IPS-20b (cell line): Measurements from ENCODE around the gene BTBD1.

Experiments
- H3K27ac ChIP-seq: one replicate; pipeline ENCODE4 v1.5.1; 2013; ENCODE audit warnings: low read length
- H3K27me3 ChIP-seq: 2 replicates; pipeline ENCODE4 v1.6.1; 2013; ENCODE audit warnings: mild to moderate bottlenecking, low read length, inconsistent platforms; ENCODE audit not compliant: insufficient read depth
- H3K36me3 ChIP-seq: 2 replicates; pipeline ENCODE4 v1.6.1; 2013; ENCODE audit warnings: low read depth, mild to moderate bottlenecking, inconsistent platforms, low read length, moderate library complexity; ENCODE audit not compliant: insufficient read depth
- H3K4me1 ChIP-seq: 2 replicates; pipeline ENCODE4 v1.6.1; 2013; ENCODE audit warnings: mild to moderate bottlenecking, control low read depth, inconsistent platforms, low read length, moderate library complexity; ENCODE audit not compliant: insufficient read depth
- H3K4me3 ChIP-seq: 2 replicates; pipeline ENCODE4 v1.5.1; 2013; ENCODE audit warnings: mild to moderate bottlenecking, low read length, inconsistent platforms
- H3K9ac ChIP-seq: 2 replicates; pipeline ENCODE4 v1.6.1; 2013; ENCODE audit warnings: low read depth, mild to moderate bottlenecking, inconsistent platforms, low read length, moderate library complexity
- H3K9me3 ChIP-seq: 2 replicates; pipeline ENCODE4 v1.6.1; 2013; ENCODE audit warnings: mild to moderate bottlenecking, low read depth, low read length, inconsistent platforms; ENCODE audit not compliant: insufficient read depth

Gene BTBD1

DNA sequence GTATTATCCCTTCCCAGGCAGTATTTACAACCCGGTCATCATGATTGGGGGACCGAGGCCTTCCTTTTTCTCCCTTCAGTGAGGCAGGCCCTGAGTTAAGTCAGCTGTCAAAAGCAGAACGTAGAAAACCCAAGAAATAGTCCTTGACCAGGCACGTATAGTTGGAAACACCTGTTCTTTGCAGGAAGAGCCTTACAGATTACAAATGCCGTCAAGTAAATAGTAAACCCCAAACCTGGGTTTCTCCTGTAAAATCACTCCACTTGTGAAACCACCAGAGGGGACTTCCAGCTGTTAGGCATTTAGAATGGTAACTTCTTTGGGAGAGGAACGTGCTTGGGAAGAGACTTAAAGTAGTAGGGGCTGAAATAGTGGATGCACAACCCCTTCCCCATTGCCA, 1.0 kb upstream of the BTBD1 start:
- Histone ChIP-seq H3K27me3 (no peaks in the 10 kb centered on the region), H3K27ac (peak overlapping the region; percentile 13), H3K9me3 (peaks cover 7% of the 10 kb centered on the region), H3K4me3 (no peak overlapping the region), H3K4me1 (peaks cover 22% of the 10 kb centered on the region; the same call in 1 of the 2 replicates), H3K36me3 (no peaks in the 10 kb centered on the region), H3K9ac (peak overlapping the region; percentile 89; the same call in 1 of the 2 replicates)

DNA sequence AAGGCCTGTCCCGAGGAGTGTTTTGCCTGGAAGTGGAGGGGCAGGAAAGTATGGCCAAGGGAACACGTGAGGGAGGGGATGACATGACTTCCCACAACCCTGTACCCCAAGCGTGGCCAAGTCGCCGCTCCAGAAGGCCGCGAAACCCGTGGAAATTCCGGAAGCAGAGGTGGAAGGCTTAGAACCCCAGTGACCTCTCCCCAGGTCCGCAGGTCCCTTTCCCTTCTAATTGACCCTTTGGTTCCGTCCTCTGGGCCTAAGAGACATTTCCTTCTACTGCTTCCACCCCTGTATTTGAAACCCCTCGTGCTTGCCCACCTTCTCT, 548 bp upstream of the BTBD1 start:
- Histone ChIP-seq H3K27me3 (no peaks in the 10 kb centered on the region), H3K4me3 (peak overlapping the region; percentile 85; the same call in 1 of the 2 replicates), H3K4me1 (peaks cover 22% of the 10 kb centered on the region; the same call in 1 of the 2 replicates), H3K9me3 (peaks cover 5% of the 10 kb centered on the region; the same call in 1 of the 2 replicates), H3K27ac (peak overlapping the region; percentile 13), H3K36me3 (no peaks in the 10 kb centered on the region; the same call in 1 of the 2 replicates), H3K9ac (peak overlapping the region; percentile 89; the same call in 1 of the 2 replicates)

DNA sequence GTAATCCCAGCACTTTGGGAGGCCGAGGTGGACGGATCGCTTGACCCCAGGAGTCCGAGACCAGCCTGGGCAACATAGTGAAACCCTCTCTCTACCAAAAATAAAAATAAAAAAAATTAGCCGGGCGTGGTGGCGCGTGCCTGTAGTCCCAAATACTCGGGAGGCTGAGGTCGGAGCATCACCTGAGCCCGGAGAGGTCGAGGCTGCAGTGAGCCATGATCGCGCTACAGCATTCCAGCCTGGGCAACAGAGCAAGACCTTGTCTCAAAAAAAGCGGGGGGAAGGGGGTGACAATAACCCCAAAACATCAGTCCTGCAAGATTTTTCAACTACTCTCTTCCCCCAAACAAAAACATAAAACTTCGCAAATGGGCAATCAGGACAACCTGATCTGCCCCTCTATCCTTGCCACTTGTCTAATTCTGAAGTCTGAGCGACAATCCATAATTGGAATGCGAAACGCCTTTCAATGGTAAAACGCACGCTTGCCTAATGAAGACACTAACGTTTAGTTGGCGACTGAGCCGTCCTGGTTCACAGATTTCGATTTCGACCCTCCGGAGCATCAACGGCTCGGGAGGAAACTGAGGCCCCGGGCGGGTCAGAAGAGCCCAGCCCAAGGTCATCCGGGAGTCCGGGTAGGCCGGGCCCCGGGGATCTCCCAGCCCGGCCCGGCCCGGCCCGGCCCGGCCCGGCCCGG, 868 bp downstream of the BTBD1 start:
- H3K4me1 ChIP-seq: peaks cover 22% of the 10 kb centered on the region; the same call in 1 of the 2 replicates
- H3K9ac ChIP-seq: peak overlapping the region; percentile 89
- peaks cover 14% of the 10 kb centered on the region; the same call in 1 of the 2 replicates for H3K36me3 ChIP-seq
- H3K27me3 ChIP-seq: no peaks in the 10 kb centered on the region
- peak overlapping the region; percentile 85 for H3K4me3 ChIP-seq
- H3K9me3 ChIP-seq: peaks cover 5% of the 10 kb centered on the region; the same call in 1 of the 2 replicates
- no peak overlapping the region for H3K27ac ChIP-seq

GRCh38 chr15:83065431-83065830, 1.6 kb downstream of the BTBD1 start:
- peaks cover 22% of the 10 kb centered on the region; the same call in 1 of the 2 replicates for H3K4me1 ChIP-seq
- peaks cover 17% of the 10 kb centered on the region; the same call in 1 of the 2 replicates for H3K36me3 ChIP-seq
- H3K9me3 ChIP-seq: peaks cover 5% of the 10 kb centered on the region; the same call in 1 of the 2 replicates
- peak overlapping the region; percentile 89; the same call in 1 of the 2 replicates for H3K9ac ChIP-seq
- H3K4me3 ChIP-seq: peak overlapping the region; percentile 85
- H3K27me3 ChIP-seq: no peaks in the 10 kb centered on the region
- H3K27ac ChIP-seq: no peak overlapping the region

- Histone ChIP-seq H3K36me3 (peaks cover 17% of the 10 kb centered on the region; the same call in 1 of the 2 replicates), H3K9ac (peak overlapping the region; percentile 89; the same call in 1 of the 2 replicates), H3K27ac (no peak overlapping the region), H3K27me3 (no peaks in the 10 kb centered on the region), H3K9me3 (peaks cover 5% of the 10 kb centered on the region; the same call in 1 of the 2 replicates), H3K4me3 (peak overlapping the region; percentile 85), H3K4me1 (peaks cover 22% of the 10 kb centered on the region; the same call in 1 of the 2 replicates)
Measured at GRCh38 chr15:83064859-83065258, 2.2 kb downstream of the BTBD1 start.

DNA sequence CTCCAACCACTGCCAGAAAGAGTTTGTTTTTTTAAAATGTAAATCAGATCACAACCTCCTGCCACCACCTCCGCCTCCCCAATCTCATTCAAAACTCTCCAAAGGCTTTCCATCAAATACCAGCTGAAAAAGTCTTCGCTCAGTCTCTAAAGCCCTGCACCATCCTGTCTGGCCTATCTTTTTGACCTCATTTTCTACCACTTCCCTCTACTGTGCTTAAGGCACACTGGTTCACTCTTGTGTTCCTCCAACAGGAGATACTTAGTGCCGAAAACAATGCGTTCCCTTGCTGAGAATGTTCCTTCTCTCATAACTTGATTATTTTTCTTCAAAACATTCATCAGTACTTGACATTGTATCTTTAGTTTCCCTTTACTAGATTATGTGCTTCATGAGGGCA, 3.5 kb downstream of the BTBD1 start:
- H3K4me3 ChIP-seq: peak overlapping the region; percentile 85

GRCh38 chr15:83062768-83063180, 4.3 kb downstream of the BTBD1 start:
- H3K36me3 ChIP-seq: peaks cover 17% of the 10 kb centered on the region; the same call in 1 of the 2 replicates
- H3K4me3 ChIP-seq: no peak overlapping the region; the same call in 1 of the 2 replicates
- no peaks in the 10 kb centered on the region for H3K27me3 ChIP-seq
- H3K4me1 ChIP-seq: peaks cover 24% of the 10 kb centered on the region; the same call in 1 of the 2 replicates
- no peak overlapping the region for H3K9ac ChIP-seq
- H3K27ac ChIP-seq: no peak overlapping the region
- no peaks in the 10 kb centered on the region for H3K9me3 ChIP-seq

More for the DNA sequence above, 3.5 kb downstream of the BTBD1 start:
- Histone ChIP-seq H3K36me3 (peaks cover 17% of the 10 kb centered on the region; the same call in 1 of the 2 replicates), H3K4me1 (peaks cover 22% of the 10 kb centered on the region; the same call in 1 of the 2 replicates), H3K9ac (peak overlapping the region; percentile 8; the same call in 1 of the 2 replicates), H3K27me3 (no peaks in the 10 kb centered on the region), H3K27ac (no peak overlapping the region), H3K9me3 (no peaks in the 10 kb centered on the region)

- Histone ChIP-seq H3K36me3 (peaks cover 17% of the 10 kb centered on the region; the same call in 1 of the 2 replicates), H3K4me1 (peaks cover 29% of the 10 kb centered on the region; the same call in 1 of the 2 replicates)
Measured at GRCh38 chr15:83061680-83062079, 5.4 kb downstream of the BTBD1 start.

GRCh38 chr15:83057696-83058376, 9.2 kb downstream of the BTBD1 start:
- Histone ChIP-seq H3K9me3 (no peaks in the 10 kb centered on the region), H3K27ac (peak overlapping the region; percentile 3), H3K36me3 (peaks cover 52% of the 10 kb centered on the region), H3K4me1 (peaks cover 15% of the 10 kb centered on the region; the same call in 1 of the 2 replicates), H3K27me3 (no peaks in the 10 kb centered on the region), H3K4me3 (peak overlapping the region; percentile 9; the same call in 1 of the 2 replicates), H3K9ac (peak overlapping the region; percentile 24; the same call in 1 of the 2 replicates)

More at GRCh38 chr15:83061680-83062079, 5.4 kb downstream of the BTBD1 start:
- Histone ChIP-seq H3K9me3 (no peaks in the 10 kb centered on the region), H3K27ac (no peak overlapping the region), H3K4me3 (no peak overlapping the region), H3K9ac (no peak overlapping the region), H3K27me3 (no peaks in the 10 kb centered on the region)

DNA sequence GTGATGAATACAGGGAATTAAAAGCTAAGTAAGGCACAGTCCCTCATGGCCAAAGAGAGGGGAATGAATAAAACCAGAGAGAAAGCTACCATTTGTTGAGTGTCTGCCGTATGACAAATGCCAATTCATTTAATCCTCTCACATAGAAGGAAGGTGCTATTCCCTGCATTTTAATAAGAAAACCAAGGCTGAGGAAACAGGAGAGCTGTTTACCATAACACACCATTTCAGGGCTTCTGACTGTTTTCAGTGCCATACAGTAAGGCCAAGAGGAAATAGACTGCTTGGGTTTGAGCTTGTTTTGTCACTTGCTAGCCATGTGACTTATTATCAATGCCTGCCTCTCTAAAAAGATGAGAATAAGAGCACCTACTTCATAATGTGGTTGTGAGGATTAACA, 10.1 kb downstream of the BTBD1 start:
- H3K27ac ChIP-seq: peak overlapping the region; percentile 51
- peaks cover 51% of the 10 kb centered on the region for H3K36me3 ChIP-seq
- no peaks in the 10 kb centered on the region for H3K27me3 ChIP-seq
- peak overlapping the region; percentile 24; the same call in 1 of the 2 replicates for H3K9ac ChIP-seq
- peaks cover 15% of the 10 kb centered on the region; the same call in 1 of the 2 replicates for H3K4me1 ChIP-seq
- H3K9me3 ChIP-seq: no peaks in the 10 kb centered on the region
- peak overlapping the region; percentile 9; the same call in 1 of the 2 replicates for H3K4me3 ChIP-seq

DNA sequence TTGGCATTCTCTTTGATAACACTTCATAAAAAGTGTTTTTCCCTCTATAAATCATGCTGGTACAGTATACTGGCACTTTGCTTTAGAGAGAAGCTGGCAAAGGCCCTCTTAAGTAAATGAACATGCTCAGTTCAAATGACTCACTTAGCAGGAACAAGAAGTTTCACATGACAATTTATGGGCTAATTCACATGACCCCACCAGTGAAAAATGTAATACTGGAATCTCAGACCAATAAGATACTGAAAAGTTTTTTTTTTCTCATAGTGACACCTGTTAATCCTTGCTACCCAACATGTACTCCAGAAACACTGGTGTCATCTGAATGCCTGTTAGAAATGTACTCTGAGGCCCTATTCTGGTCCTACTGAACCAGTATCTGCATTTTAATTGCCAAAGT, 13.9 kb downstream of the BTBD1 start:
- peaks cover 14% of the 10 kb centered on the region; the same call in 1 of the 2 replicates for H3K4me1 ChIP-seq
- no peaks in the 10 kb centered on the region for H3K9me3 ChIP-seq
- peaks cover 73% of the 10 kb centered on the region for H3K36me3 ChIP-seq
- H3K27me3 ChIP-seq: no peaks in the 10 kb centered on the region
- no peak overlapping the region for H3K9ac ChIP-seq
- H3K4me3 ChIP-seq: no peak overlapping the region
- H3K27ac ChIP-seq: no peak overlapping the region
